Caco-2 (cell line): Measurements from ENCODE around the gene ERGIC3. TPM values are rescaled to one million over a fixed set of nuclear protein-coding genes. Genes with fewer than 3 reads are reported as not detected.

Source experiments
- BruUV-seq: library from RNA; stranded (reverse); fragments of 400-500 nt; replicated peaks from 2 replicates; lab custom pipeline; 2021; lab: Mats Ljungman, UMichigan
- CTCF ChIA-PET: fragments of 300-600 bp; sonication (Branson Sonifier 250); formaldehyde crosslinking; loops from one replicate; lab custom pipeline; 2022; ENCODE audit warnings: antibody characterized with exemption; lab: Charles Lee
- POLR2A ChIA-PET: fragments of 300-600 bp; sonication (Branson Sonifier 250); formaldehyde crosslinking; loops from one replicate; lab custom pipeline; 2022; ENCODE audit warnings: antibody characterized with exemption; lab: Charles Lee
- DNase-seq, 2 experiments: peaks; one replicate each; pipeline versions ENCODE4 v3.0.0 to v3.0.0-alpha.2; 2020 to 2022
- H3K27me3 ChIP-seq: replicated peaks from 2 replicates; pipeline ENCODE4 v1.6.0; 2011; ENCODE audit warnings: low read length; ENCODE audit not compliant: control insufficient read depth, insufficient read depth
- H3K36me3 ChIP-seq: 2 replicates; pipeline ENCODE4 v1.5.1; 2011; ENCODE audit warnings: low read length; ENCODE audit not compliant: control insufficient read depth, insufficient read depth
- H3K4me1 ChIP-seq: fragments of 250-450 bp; sonication (Bioruptor Pico); 2 replicates; pipeline ENCODE4 v1.5.1; 2020; ENCODE audit warnings: mild to moderate bottlenecking
- H3K4me3 ChIP-seq: 2 replicates; pipeline ENCODE4 v1.5.1; 2011; ENCODE audit warnings: low read depth, mild to moderate bottlenecking, control low read depth, low read length
- H3K9me3 ChIP-seq: fragments of 250-450 bp; sonication (Bioruptor Pico); 2 replicates; pipeline ENCODE4 v1.5.1; 2020; ENCODE audit warnings: mild to moderate bottlenecking, moderate library complexity
- H3K27ac Mint-ChIP-seq: one replicate; pipeline ENCODE4 v1.8.0; 2022; ENCODE audit warnings: mixed read lengths; ENCODE audit not compliant: unreplicated experiment
- H3K27me3 Mint-ChIP-seq: one replicate; pipeline ENCODE4 v1.8.0; 2022; ENCODE audit warnings: mixed read lengths; ENCODE audit not compliant: insufficient read depth, unreplicated experiment
- H3K36me3 Mint-ChIP-seq: one replicate; pipeline ENCODE4 v1.8.0; 2022; ENCODE audit warnings: mild to moderate bottlenecking, mixed read lengths; ENCODE audit not compliant: insufficient read depth, unreplicated experiment
- H3K4me1 Mint-ChIP-seq: one replicate; pipeline ENCODE4 v1.8.0; 2022; ENCODE audit warnings: low read depth, mixed read lengths; ENCODE audit not compliant: unreplicated experiment
- H3K4me3 Mint-ChIP-seq: one replicate; pipeline ENCODE4 v1.8.0; 2022; ENCODE audit warnings: mild to moderate bottlenecking, moderate library complexity, mixed read lengths; ENCODE audit not compliant: unreplicated experiment
- H3K9me3 Mint-ChIP-seq: one replicate; pipeline ENCODE4 v1.8.0; 2022; ENCODE audit warnings: mixed read lengths; ENCODE audit not compliant: unreplicated experiment
- CTCF ChIP-seq, 2 experiments: fragments of 200-600 bp in 1 of 2; IDR thresholded peaks; 1 replicate in 1 of 2; 2 replicates in 1 of 2; pipeline versions ENCODE4 v1.5.1 to v1.8.0; 2011 to 2022; ENCODE audit warnings: antibody characterized with exemption in 1 of 2, control low read depth in 1 of 2, inconsistent platforms in 1 of 2, low read depth in 1 of 2, low read length in 1 of 2, mild to moderate bottlenecking in 1 of 2, moderate library complexity in 1 of 2; ENCODE audit not compliant: insufficient read depth in 1 of 2, severe bottlenecking in 1 of 2, unreplicated experiment in 1 of 2
- intact Hi-C: fragments of 100-400 bp; cut with micrococcal nuclease; formaldehyde crosslinking; loops from one replicate; pipeline ENCODE4 v1.10.0; 2022; ENCODE audit not compliant: unreplicated experiment
- total RNA-seq: library from RNA; stranded (reverse); gene quantifications from 2 replicates; pipeline ENCODE4 v1.2.3, GENCODE V29; 2022

ERGIC3 gene
- total RNA-seq, 1 experiment from 2014 or later, result 728 TPM

GRCh38 chr20:35497320-35497719 is 44.6 kb upstream of the ERGIC3 start:
- intact Hi-C loops, result no loop called here
- H3K27me3 ChIP-seq, result no peaks in the 10 kb centered on the region
- Mint-ChIP-seq H3K9me3 (no peaks in the 10 kb centered on the region), H3K36me3 (peaks cover 51% of the 10 kb centered on the region), H3K4me1 (no peaks in the 10 kb centered on the region), H3K27me3 (no peaks in the 10 kb centered on the region), H3K4me3 (no peak overlapping the region), H3K27ac (no peak overlapping the region)
- no peak overlapping the region for H3K4me3 ChIP-seq
- ChIA-PET CTCF (interaction anchor here (0.9 to 1.4 kb wide), 3 partner anchors 13 to 139 kb away, joined by 3 read pairs; no protein-coding TSS in a partner anchor), POLR2A (no interaction called here)
- H3K9me3 ChIP-seq, result no peaks in the 10 kb centered on the region
- peaks cover 22% of the 10 kb centered on the region for H3K36me3 ChIP-seq
- no peak for DNase-seq
- no peaks in the 10 kb centered on the region for H3K4me1 ChIP-seq
- TF ChIP-seq CTCF (IDR thresholded peaks at IDR 0.05; ENCODE audit: insufficient read depth in 1 of 2, low read depth in 1 of 2, low read length in 1 of 2, severe bottlenecking in 1 of 2, unreplicated experiment in 1 of 2), result no peak
- no TSS peak for BruUV-seq

GRCh38 chr20:35497780-35498189 is 44.1 kb upstream of the ERGIC3 start:
- no peak for TF ChIP-seq CTCF (IDR thresholded peaks at IDR 0.05; ENCODE audit: insufficient read depth in 1 of 2, low read depth in 1 of 2, low read length in 1 of 2, severe bottlenecking in 1 of 2, unreplicated experiment in 1 of 2)
- no peaks in the 10 kb centered on the region for H3K4me1 Mint-ChIP-seq
- ChIA-PET CTCF (interaction anchor here (0.9 to 1.1 kb wide), 3 partner anchors 12 to 138 kb away, joined by 3 read pairs; no protein-coding TSS in a partner anchor), POLR2A (interaction anchor here (0.6 to 1.2 kb wide), 3 partner anchors 43 to 244 kb away, joined by 3 read pairs; partner anchors contain the start of gene RBM39)
- intact Hi-C loops, result no loop called here
- Histone ChIP-seq H3K4me3 (no peak overlapping the region), H3K27me3 (no peaks in the 10 kb centered on the region), H3K9me3 (no peaks in the 10 kb centered on the region), H3K4me1 (no peaks in the 10 kb centered on the region), H3K36me3 (peaks cover 23% of the 10 kb centered on the region)
- no peak overlapping the region for H3K27ac Mint-ChIP-seq
- BruUV-seq, result no TSS peak
- DNase-seq, result no peak
- H3K27me3 Mint-ChIP-seq, result no peaks in the 10 kb centered on the region
- H3K9me3 Mint-ChIP-seq, result no peaks in the 10 kb centered on the region
- peaks cover 51% of the 10 kb centered on the region for H3K36me3 Mint-ChIP-seq
- no peak overlapping the region for H3K4me3 Mint-ChIP-seq

- Mint-ChIP-seq H3K27ac (no peak overlapping the region), H3K9me3 (no peaks in the 10 kb centered on the region), H3K27me3 (no peaks in the 10 kb centered on the region), H3K36me3 (peaks cover 60% of the 10 kb centered on the region), H3K4me3 (no peak overlapping the region), H3K4me1 (no peaks in the 10 kb centered on the region)
- no peaks in the 10 kb centered on the region for H3K27me3 ChIP-seq
- ChIA-PET POLR2A (no interaction called here), CTCF (no interaction called here)
- DNase-seq, result no peak
- no peak for TF ChIP-seq CTCF (IDR thresholded peaks at IDR 0.05; ENCODE audit: insufficient read depth in 1 of 2, low read depth in 1 of 2, low read length in 1 of 2, severe bottlenecking in 1 of 2, unreplicated experiment in 1 of 2)
- H3K36me3 ChIP-seq, result peaks cover 28% of the 10 kb centered on the region
- H3K9me3 ChIP-seq, result no peaks in the 10 kb centered on the region
- H3K4me1 ChIP-seq, result no peaks in the 10 kb centered on the region
- no TSS peak for BruUV-seq
- intact Hi-C loops, result no loop called here
- H3K4me3 ChIP-seq, result no peak overlapping the region
Measured at GRCh38 chr20:35499271-35499670, 42.6 kb upstream of the ERGIC3 start.
